Fibroblast of skin of abdomen (primary cell): ENCODE results near the gene MMP25.
A peak's percentile ranks its signal among the peaks of the same experiment; 100 is the strongest.

ENCODE experiments used
- DNase-seq: peaks from one replicate; pipeline ENCODE4 v3.0.0-alpha.2; 2013

MMP25 gene

GRCh38 chr16:3017794-3018506 lies 28.4 kb upstream of the MMP25 start, which contains the start of gene CLDN6:
CLDN6 (minus strand) TSS chr16:3018183; CDS start chr16:3016021, 2,162 bp downstream.
- no peak for DNase-seq

DNA sequence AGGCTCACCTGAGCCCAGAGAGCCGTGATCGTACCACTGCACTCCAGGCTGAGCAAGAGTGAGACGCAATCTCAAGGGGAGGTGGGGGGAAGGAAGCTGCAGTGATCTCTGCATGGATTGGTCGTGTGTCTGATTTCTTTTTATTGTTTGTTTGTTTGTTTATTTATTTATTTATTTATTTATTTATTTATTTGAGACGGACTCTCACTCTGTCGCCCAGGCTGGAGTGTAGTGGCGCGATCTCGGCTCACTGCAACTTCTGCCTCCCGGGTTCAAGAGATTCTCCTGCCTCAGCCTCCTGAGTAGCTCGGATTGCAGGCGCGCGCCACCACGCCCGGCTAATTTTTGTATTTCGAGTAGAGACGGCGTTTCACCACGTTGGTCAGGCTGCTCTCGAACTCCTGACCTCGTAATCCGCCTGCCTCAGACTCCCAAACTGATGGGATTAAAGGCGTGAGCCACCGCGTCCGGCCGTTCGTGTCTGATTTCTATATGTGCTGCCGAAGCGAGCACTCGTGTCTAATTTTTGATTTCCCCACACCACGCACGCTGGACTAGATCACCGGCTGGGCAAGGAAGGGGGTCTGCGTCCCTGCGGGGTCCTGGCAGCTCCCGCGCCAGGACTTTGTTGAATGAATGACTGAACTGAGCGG lies 26.6 kb upstream of the MMP25 start:
- DNase-seq = no peak

DNA sequence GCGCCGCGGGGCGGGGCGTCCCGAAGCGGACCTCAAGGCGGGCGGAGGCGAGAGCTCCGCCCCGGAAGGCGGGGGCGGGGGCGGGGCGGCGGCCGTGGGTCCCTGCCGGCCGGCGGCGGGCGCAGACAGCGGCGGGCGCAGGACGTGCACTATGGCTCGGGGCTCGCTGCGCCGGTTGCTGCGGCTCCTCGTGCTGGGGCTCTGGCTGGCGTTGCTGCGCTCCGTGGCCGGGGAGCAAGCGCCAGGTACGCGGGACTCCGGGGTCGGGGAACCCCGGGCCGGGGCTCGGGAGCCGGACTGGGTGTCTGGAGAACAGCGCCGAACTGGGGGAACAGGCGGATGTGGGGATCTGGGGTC lies 26.1 kb upstream of the MMP25 start, which contains the start of gene TNFRSF12A:
Gene TNFRSF12A, plus strand, starts transcription at position 122 of the 357 bp plus-strand sequence. Its CDS starts 30 bp downstream, at position 152.
- DNase-seq = peak; percentile 86

DNA sequence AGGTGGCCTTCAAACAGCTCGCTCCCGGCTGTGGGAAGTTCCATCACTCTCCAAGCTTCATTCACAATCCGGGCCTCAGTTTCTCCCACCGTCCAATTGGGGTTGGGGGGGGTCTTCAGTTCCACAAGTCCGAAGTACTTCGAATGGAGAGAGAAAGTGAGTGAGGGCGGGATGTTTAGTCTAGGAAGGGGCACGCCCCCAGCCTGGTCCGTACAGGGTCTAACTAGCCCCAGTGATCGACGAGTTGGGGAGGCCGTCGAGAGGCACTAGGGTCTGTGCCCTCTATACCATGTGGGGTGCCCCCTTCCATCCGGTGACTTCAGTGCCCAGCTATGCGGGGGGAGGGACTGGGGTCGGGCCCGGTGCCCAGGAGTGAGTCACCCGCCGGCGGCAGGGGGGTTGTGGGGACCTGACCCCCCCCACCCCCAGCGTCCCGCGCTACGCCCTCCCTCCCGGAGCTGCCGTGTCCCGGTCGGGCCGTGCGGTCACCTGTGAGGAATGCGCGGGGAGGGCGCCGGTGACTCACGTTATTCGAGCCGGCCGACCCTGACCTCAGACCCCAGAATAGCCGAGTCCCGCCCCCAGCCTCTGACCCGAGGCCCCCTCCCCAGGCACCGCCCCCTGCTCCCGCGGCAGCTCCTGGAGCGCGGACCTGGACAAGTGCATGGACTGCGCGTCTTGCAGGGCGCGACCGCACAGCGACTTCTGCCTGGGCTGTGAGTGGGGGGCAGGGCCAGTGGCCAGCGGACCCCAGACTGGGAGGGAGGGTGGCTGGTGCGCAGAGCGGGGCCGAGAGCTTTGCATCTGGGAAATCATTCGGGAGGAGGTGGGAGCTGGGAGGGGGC lies 25.5 kb upstream of the MMP25 start:
- DNase-seq = peak; percentile 93

- peak; percentile 98 for DNase-seq
These were observed 24.7 kb upstream of the MMP25 start for GRCh38 chr16:3021449-3022207.

- peak; percentile 98 for DNase-seq
These were observed 24.1 kb upstream of the MMP25 start for GRCh38 chr16:3022208-3022683.

DNA sequence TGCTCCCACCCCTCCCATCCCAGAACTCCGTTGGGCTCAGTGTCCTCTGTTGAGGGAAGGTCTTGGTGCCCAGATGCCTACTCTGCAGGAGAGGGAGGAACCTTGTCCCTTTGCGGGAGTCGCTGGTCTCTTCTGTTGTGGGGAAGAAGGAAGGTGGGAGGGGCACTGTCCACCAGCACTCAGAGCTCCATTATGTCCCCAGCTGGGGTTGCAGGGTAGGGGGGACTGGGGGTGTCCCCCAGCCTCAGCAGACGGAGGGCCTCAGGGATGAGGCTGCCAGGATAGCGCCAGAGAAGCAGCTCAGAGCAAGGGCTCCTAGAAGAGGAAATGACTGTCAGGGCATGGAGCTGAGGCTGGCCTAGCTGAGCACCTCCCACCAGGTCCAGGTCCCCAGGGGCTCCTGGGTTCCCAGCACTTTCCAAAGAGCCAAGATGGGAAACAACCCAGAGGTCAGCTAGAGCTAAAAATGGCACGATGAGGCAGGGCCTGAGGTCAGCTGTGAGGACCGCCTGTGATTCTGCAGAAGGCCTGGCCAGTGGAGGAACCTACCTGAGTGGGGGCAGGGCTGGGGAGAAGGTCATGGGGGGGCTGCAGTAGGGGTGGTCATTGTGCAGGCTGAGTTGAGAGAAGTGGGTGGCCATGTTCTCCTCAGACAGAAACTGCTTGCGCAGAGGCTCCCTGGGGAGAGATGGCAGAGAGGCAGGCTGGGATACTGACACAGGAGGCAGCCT lies 23.5 kb upstream of the MMP25 start:
- DNase-seq = peak; percentile 50

- DNase-seq = peak; percentile 84
These were observed 23.0 kb upstream of the MMP25 start for GRCh38 chr16:3023415-3023668.

- peak; percentile 98 for DNase-seq
These were observed 22.5 kb upstream of the MMP25 start, which contains the start of the genes HCFC1R1 and THOC6 for GRCh38 chr16:3023669-3024478. HCFC1R1 (minus strand) TSS chr16:3023942; CDS start chr16:3023941, 1 bp downstream. THOC6 (plus strand) TSS chr16:3024035; CDS start chr16:3024327, 292 bp downstream.

DNA sequence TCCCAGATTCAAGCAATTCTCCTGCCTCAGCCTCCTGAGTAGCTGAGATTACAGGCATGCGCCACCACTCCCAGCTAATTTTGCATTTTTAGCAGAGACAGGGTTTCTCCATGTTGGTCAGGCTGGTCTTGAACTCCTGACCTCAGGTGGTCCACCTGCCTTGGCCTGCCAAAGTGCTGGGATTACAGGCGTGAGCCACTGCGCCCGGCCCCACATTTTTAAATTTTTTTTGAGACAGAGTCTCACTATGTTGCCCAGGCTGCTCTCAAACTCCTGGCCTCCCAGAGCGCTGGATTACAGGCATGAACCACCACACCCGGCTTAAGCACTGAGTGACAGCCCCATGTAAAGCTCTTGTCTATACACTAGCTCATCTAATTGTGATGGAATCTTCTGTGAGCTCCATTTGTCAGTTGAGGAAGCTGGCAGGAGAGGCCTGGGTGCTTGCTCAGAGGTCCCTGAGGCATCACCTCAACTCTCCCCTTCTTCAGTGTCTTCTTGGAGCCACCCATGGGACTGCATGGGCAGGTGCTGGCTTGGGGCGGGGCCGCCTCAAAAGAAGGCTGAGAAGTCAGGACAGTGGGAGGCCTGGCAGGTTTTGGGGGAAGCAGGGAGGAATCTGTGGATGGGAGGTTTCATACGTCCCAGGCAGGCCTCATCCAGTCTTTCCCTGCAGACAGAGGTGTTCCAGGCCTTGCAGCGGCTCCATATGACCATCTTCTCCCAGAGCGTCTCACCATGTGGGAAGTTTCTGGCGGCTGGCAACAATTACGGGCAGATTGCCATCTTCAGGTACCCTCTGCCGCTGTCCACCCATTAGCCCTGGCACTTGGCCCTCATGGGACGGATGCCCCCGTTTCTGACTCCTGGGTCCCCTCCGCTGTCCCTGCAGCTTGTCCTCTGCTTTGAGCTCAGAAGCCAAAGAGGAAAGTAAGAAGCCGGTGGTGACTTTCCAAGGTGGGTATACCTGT lies 21.0 kb upstream of the MMP25 start:
- no peak for DNase-seq

DNA sequence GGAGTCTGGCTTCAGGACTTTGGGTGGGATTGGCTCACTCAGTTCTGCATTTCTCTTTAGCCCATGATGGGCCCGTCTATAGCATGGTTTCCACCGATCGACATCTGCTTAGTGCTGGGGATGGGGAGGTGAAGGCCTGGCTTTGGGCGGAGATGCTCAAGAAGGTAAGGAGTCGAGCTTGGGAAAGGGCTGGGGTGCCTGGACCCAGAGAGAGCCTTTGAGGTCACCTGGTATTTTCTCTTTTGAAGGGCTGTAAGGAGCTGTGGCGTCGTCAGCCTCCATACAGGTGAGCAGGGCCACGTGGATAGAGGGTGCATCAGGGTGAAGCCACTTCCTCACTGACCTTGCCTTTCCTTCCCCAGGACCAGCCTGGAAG lies 20.4 kb upstream of the MMP25 start:
- DNase-seq = no peak

DNA sequence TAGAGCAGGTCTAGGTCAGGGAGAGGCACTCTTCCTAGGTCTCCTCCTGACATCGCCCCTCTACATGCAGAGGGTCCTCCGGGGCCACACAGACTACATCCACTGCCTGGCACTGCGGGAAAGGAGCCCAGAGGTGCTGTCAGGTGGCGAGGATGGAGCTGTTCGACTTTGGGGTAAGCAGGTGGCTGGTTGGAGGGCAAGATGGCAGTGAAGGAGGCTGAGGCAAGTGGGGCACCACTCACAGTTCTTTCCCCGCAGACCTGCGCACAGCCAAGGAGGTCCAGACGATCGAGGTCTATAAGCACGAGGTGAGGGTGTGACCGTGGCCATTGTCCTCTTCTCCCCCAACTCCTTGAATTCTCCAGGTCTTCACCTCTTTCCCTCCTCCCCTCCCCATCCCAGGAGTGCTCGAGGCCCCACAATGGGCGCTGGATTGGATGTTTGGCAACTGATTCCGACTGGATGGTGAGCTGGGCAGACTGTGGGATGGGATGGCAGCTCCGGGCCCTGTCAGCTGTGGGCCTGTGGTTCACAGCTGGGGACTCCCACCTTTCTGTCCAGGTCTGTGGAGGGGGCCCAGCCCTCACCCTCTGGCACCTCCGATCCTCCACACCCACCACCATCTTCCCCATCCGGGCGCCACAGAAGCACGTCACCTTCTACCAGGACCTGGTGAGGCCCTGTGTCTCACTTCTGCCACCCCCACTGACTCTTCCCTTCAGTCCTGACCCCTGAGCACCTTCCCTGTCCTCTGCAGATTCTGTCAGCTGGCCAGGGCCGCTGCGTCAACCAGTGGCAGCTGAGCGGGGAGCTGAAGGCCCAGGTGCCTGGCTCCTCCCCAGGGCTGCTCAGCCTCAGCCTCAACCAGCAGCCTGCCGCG lies 19.5 kb upstream of the MMP25 start:
- no peak for DNase-seq

DNA sequence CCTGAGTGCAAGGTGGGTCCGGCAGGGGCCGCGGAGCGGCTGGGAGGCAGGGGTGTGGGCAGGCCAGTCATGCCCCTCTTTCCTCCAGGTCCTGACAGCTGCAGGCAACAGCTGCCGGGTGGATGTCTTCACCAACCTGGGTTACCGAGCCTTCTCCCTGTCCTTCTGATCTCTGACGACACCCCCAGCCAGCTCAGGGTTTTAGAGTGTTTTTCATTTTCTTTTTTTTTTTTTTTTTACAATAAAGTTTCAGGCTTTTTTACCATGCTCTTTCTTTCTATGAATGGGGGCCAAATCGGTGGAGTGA lies 18.9 kb upstream of the MMP25 start:
- no peak for DNase-seq

DNA sequence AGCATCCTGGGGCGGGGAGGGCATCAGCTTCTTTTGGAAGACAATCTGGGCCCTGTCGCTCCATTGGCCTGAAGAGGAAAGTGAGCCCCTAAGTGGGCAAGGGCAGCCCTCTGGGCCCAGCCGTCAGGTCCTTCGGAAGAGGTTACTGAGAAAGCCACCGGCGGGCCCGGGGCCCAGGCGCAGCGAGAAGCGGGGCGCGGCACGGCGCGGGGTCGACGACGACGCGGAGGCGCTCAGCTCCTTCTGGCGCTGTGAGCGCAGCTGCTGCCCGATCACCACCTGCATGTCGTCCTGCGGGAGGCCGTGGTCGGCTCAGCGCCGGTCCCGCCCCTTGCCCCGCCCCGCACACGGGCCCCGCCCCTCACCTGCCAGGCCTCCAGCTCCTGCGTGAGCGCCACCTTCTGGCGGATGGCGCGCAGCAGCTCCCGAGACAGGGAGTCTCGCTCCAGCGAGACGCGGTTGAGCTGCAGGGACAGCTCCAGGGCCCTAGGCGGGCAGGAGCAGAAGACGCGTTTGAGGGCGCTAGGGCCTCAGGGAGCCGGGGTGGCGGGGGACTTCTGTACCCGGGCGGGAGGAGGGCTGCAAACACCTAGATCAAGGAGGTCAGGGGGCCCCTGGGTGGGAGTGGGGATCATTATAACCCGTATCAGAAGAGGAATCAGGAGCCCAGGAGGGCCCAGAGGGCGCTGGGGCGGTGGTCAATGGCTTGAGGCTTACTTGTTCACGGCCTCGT lies 18.2 kb upstream of the MMP25 start:
- DNase-seq = peak; percentile 61

DNA sequence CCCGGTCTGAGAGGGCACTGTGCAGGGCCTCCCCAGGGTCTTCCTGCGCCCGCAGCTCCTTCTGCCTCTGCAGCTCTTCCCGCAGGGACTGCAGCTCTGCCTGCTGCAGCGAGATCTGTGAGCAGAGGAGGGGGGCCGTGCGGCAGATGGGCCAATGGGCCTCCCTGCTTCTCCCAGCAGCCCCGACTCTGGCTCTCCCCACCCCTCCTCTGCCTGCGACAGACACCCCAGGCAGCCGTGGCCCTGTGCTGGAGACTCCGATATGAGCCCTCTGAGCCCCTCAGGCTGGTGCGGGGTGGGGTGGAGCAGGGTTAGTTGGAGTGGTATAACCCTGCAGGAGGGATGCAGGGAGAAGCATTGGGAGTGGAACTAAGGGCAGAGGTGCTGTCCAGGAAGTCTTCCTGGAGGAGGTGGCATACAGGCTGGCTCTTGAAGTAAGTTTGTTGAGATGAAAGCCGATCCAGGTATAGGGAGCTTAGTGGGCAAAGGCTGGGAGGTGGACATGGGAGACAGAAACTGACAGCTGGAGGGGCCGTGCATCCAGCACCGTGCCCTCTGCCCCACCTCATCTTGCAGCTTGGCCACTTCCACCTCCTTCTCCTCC lies 17.5 kb upstream of the MMP25 start:
- no peak for DNase-seq

DNA sequence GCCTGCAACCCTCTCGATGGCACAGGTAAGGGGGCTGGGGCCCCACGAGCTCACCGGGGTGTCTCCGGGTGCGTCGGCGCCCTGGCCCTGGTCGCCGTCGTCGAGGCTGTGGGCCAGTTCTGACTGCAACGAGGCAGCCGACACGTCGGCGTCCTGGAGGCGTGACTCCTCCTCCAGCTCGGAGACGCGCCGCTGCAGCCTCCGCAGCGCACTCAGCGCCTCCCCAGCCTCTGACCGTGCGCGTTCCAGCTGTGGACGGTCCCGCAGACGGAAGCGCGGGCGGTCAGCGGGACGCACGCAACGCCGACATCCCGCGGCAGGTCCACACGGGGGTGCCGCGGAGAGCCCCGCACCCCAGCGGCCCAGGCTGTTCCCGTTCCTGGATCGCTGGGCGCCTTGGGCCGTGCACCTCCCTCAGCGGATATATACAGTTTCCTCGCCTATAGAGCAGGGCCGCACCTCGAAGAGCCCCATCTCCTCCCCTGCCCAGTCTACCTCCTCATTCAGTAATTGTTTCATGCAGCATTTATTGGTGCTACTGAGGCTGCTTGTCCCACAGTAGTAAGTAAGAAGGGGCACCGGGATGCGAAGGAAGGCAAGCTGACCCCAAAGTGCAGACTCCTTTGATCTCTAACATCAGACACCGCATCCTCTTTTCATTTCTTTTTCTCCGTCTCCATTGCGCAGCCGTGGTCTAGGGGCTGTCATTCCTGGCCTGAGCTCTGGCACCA lies 16.7 kb upstream of the MMP25 start:
- peak; percentile 37 for DNase-seq
